DND-41 (cell line): ENCODE results near the gene KRTAP10-12.

Experiments used
- EZH2 ChIP-seq: IDR thresholded peaks from 3 replicates; pipeline ENCODE4 v1.6.1; 2012; ENCODE audit warnings: borderline replicate concordance, low read depth, mild to moderate bottlenecking, moderate library complexity, low read length, inconsistent platforms; ENCODE audit not compliant: severe bottlenecking
- TF ChIP-seq, protein P1 (sequence below): IDR thresholded peaks from 2 replicates; pipeline ENCODE4 v1.5.1; 2012; ENCODE audit warnings: borderline replicate concordance, low read length, moderate library complexity, mild to moderate bottlenecking; ENCODE audit not compliant: poor library complexity, severe bottlenecking; ENCODE audit errors: extremely low read depth

DNA sequence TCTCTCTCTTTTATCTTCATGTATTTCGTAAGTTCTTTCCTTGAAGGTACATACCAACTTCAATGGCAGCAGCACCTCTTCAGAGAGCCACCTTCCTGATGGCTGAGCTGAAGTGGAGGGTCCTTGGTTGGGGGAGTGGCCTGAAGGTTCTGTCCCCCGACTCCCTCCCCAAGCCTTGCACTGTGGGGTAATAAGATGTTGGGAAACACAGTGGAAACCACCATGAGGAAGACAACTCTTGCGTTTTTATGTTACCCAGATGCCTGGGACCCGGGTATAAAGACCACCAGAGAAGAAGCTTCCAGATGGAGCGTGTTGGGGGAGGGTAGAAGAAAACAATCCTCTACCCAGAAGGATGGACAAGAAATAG, 38.4 kb upstream of the KRTAP10-12 start:
- TF ChIP-seq, protein P1, sequence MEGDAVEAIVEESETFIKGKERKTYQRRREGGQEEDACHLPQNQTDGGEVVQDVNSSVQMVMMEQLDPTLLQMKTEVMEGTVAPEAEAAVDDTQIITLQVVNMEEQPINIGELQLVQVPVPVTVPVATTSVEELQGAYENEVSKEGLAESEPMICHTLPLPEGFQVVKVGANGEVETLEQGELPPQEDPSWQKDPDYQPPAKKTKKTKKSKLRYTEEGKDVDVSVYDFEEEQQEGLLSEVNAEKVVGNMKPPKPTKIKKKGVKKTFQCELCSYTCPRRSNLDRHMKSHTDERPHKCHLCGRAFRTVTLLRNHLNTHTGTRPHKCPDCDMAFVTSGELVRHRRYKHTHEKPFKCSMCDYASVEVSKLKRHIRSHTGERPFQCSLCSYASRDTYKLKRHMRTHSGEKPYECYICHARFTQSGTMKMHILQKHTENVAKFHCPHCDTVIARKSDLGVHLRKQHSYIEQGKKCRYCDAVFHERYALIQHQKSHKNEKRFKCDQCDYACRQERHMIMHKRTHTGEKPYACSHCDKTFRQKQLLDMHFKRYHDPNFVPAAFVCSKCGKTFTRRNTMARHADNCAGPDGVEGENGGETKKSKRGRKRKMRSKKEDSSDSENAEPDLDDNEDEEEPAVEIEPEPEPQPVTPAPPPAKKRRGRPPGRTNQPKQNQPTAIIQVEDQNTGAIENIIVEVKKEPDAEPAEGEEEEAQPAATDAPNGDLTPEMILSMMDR: no peak
- TF ChIP-seq EZH2: no peak
